H1 (cell line): ENCODE results near the gene ZNF225. TPM values are rescaled to one million over a fixed set of nuclear protein-coding genes. Genes with fewer than 3 reads are reported as not detected.

Experiments
- BACH1 ChIP-seq: IDR thresholded peaks from 2 replicates; pipeline ENCODE4 v1.6.1; 2012; ENCODE audit warnings: low read length, improper control_type of control experiment
- BCL11A ChIP-seq, 2 experiments: IDR thresholded peaks; one replicate each; pipeline ENCODE4 v1.6.1; 2011; ENCODE audit warnings: low read depth in 2 of 2, low read length in 2 of 2, mild to moderate bottlenecking in 2 of 2
- BRCA1 ChIP-seq: IDR thresholded peaks from 2 replicates; pipeline ENCODE4 v1.6.1; 2012; ENCODE audit warnings: low read depth, low read length, improper control_type of control experiment
- CHD1 ChIP-seq: IDR thresholded peaks from 2 replicates; pipeline ENCODE4 v1.6.1; 2012; ENCODE audit warnings: low read depth, low read length, improper control_type of control experiment
- CREB1 ChIP-seq: IDR thresholded peaks from 2 replicates; pipeline ENCODE4 v1.6.1; 2012; ENCODE audit warnings: inconsistent platforms
- CTBP2 ChIP-seq: IDR thresholded peaks from 2 replicates; pipeline ENCODE4 v1.7.0; 2011; ENCODE audit warnings: borderline replicate concordance, mild to moderate bottlenecking, moderate library complexity, mixed read lengths, low read length; ENCODE audit not compliant: insufficient read depth, insufficient read length
- EZH2 ChIP-seq: fragments of 200-600 bp; sonication (generic); IDR thresholded peaks from 2 replicates; pipeline ENCODE4 v1.7.1; 2012; ENCODE audit warnings: low read depth, mild to moderate bottlenecking, moderate library complexity, low read length, inconsistent platforms; ENCODE audit not compliant: severe bottlenecking
- GABPA ChIP-seq: IDR thresholded peaks from 2 replicates; pipeline ENCODE4 v1.6.1; 2011; ENCODE audit warnings: mild to moderate bottlenecking, low read length, moderate library complexity, borderline replicate concordance; ENCODE audit not compliant: insufficient read depth
- KDM4A ChIP-seq: IDR thresholded peaks from one replicate; pipeline ENCODE4 v1.7.1; 2012; ENCODE audit warnings: low read depth, mild to moderate bottlenecking, moderate library complexity, low read length, inconsistent platforms; ENCODE audit not compliant: severe bottlenecking
- NANOG ChIP-seq: IDR thresholded peaks from 2 replicates; pipeline ENCODE4 v1.6.1; 2011; ENCODE audit warnings: low read length, low read depth, mild to moderate bottlenecking, inconsistent platforms; ENCODE audit not compliant: insufficient read depth, poor library complexity, severe bottlenecking
- PHF8 ChIP-seq: fragments of 200-600 bp; sonication (generic); conservative IDR thresholded peaks from 2 replicates; pipeline ENCODE4 v1.7.1; 2012; ENCODE audit warnings: low read depth, mild to moderate bottlenecking, inconsistent platforms, low read length, moderate library complexity
- POLR2A ChIP-seq, 2 experiments: IDR thresholded peaks; 1 replicate in 1 of 2; 2 replicates in 1 of 2; pipeline ENCODE4 v1.6.1; 2011; ENCODE audit warnings: low read depth in 2 of 2, low read length in 2 of 2, mild to moderate bottlenecking in 2 of 2; ENCODE audit errors: control extremely low read depth in 1 of 2
- RFX5 ChIP-seq: IDR thresholded peaks from 2 replicates; pipeline ENCODE4 v1.6.1; 2011; ENCODE audit warnings: low read depth, low read length, improper control_type of control experiment, borderline replicate concordance
- RXRA ChIP-seq: IDR thresholded peaks from 2 replicates; pipeline ENCODE4 v1.6.1; 2011; ENCODE audit warnings: low read depth, mild to moderate bottlenecking, low read length, moderate library complexity; ENCODE audit not compliant: insufficient read depth
- SIX5 ChIP-seq: IDR thresholded peaks from 2 replicates; pipeline ENCODE4 v1.6.1; 2011; ENCODE audit warnings: mild to moderate bottlenecking, low read depth, low read length
- SP1 ChIP-seq: IDR thresholded peaks from 2 replicates; pipeline ENCODE4 v1.6.1; 2011; ENCODE audit warnings: low read depth, low read length
- SRF ChIP-seq: IDR thresholded peaks from 2 replicates; pipeline ENCODE4 v1.6.1; 2011; ENCODE audit warnings: mild to moderate bottlenecking, low read depth, low read length, moderate library complexity
- SUZ12 ChIP-seq: fragments of 200-600 bp; sonication (generic); IDR thresholded peaks from 2 replicates; pipeline ENCODE4 v1.6.1; 2012; ENCODE audit warnings: mild to moderate bottlenecking, inconsistent platforms, low read length, moderate library complexity, mixed read lengths
- TBP ChIP-seq: IDR thresholded peaks from 2 replicates; pipeline ENCODE4 v1.6.1; 2011; ENCODE audit warnings: low read depth, low read length, improper control_type of control experiment
- YY1 ChIP-seq: IDR thresholded peaks from 2 replicates; pipeline ENCODE4 v1.6.1; 2011; ENCODE audit warnings: low read depth, mild to moderate bottlenecking, low read length
- polyA plus RNA-seq, 7 experiments: library from polyadenylated mRNA; depleted of rRNA in 3 of 7; stranded (reverse) in 5 of 7; unstranded in 2 of 7; fragments of >200 nt in 5 of 7; fragments of 200-250 nt in 2 of 7; gene quantifications; 1 replicate in 5 of 7; 2 replicates in 1 of 7; 4 replicates in 1 of 7; pipeline versions ENCODE4 v1.2.1 to v1.2.3, GENCODE V29; 2011 to 2013; ENCODE audit warnings: missing spikeins in 2 of 7, mixed read lengths in 2 of 7
- total RNA-seq: library from RNA; stranded (reverse); fragmentation: NEBNext Ultra II Directional; extraction: Animal tissue kit (Norgen Biotek cat#: 25700); gene quantifications from 2 replicates; pipeline ENCODE4 v1.2.1, GENCODE V29; 2021
- TF ChIP-seq, protein P1 (sequence below): IDR thresholded peaks from 2 replicates; pipeline ENCODE4 v1.6.1; 2012; ENCODE audit warnings: low read length, inconsistent platforms
- TF ChIP-seq, protein P2 (sequence below): IDR thresholded peaks from 2 replicates; pipeline ENCODE4 v1.6.1; 2012; ENCODE audit warnings: inconsistent platforms

ZNF225 gene
- total and polyA plus RNA-seq, 2 of the 8 experiments (the other 6 are each of a cell fraction or from before 2014, with no cell fraction given), result 0.98 to 5.0 TPM

DNA sequence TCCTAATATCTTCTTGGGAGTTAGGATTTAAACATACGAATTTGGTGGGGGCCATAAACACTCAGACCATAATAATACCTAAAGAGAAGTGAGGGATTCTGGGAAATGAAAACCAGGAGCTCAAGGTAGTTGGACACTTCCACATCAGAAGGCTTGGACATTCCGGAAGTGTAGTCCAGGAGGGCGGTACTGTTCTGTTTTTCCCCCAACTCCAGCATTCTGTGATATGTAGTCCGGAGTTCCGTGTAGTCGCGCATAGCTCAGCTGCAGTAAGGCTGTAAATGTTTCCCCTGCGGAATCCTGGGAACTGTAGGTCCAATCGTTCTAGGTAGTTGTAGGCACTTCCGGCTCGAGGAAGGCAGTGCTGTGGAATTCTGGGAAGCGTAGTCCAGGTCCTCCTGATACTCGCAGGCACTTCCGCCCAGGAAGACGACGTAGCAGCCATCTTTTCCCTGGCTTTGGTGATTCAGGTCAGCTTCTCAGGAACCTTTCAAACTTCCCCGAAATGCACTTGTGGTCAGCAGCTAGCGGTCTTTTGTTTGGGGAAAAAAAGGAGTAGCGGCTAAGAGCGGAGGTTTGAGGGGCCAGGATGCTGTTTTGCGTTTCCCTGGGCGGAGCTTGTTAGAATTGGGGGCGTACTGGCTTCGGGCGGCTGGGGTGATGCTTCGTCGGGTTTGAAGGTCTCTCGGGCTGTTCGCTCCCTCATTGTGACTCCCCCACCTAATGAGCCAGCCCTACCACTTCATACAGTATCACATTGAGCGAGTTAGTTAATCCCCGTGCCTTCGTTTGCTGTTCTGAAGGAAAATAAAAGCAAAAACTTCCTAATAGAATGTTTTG is 51.7 kb downstream of the ZNF225 start, which contains the start of gene ZNF226 (continued):
- TF ChIP-seq CHD1, result no peak
- TF ChIP-seq GABPA, result peak; percentile 94
- TF ChIP-seq, protein P1, sequence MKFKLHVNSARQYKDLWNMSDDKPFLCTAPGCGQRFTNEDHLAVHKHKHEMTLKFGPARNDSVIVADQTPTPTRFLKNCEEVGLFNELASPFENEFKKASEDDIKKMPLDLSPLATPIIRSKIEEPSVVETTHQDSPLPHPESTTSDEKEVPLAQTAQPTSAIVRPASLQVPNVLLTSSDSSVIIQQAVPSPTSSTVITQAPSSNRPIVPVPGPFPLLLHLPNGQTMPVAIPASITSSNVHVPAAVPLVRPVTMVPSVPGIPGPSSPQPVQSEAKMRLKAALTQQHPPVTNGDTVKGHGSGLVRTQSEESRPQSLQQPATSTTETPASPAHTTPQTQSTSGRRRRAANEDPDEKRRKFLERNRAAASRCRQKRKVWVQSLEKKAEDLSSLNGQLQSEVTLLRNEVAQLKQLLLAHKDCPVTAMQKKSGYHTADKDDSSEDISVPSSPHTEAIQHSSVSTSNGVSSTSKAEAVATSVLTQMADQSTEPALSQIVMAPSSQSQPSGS, result no peak
- TF ChIP-seq BRCA1, result no peak
- TF ChIP-seq KDM4A, result peak; percentile 83
- TF ChIP-seq POLR2A (IDR thresholded peaks at IDR 0.05; ENCODE audit: control extremely low read depth in 1 of 2, low read depth in 2 of 2, low read length in 2 of 2), result peak; percentile 50 to 90
- no peak for TF ChIP-seq RFX5
- TF ChIP-seq TBP, result peak; percentile 67; the same call in 1 of the 2 replicates
- TF ChIP-seq, protein P2, sequence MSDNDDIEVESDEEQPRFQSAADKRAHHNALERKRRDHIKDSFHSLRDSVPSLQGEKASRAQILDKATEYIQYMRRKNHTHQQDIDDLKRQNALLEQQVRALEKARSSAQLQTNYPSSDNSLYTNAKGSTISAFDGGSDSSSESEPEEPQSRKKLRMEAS, result no peak
- no peak for TF ChIP-seq EZH2
- 0 out of 2 replicates have a peak, but pooled peaks have one; percentile 23 for TF ChIP-seq SP1
- no peak for TF ChIP-seq SRF
- TF ChIP-seq PHF8, result peak; percentile 67; the same call in 1 of the 2 replicates
- TF ChIP-seq NANOG, result no peak
- no peak for TF ChIP-seq SUZ12
- no peak for TF ChIP-seq BACH1
- peak; percentile 91 for TF ChIP-seq SIX5
- peak; percentile 95 for TF ChIP-seq YY1
- no peak for TF ChIP-seq RXRA
- no peak for TF ChIP-seq BCL11A (IDR thresholded peaks at IDR 0.05; ENCODE audit: low read depth in 2 of 2, low read length in 2 of 2)
- no peak for TF ChIP-seq CTBP2
- TF ChIP-seq CREB1, result peak; percentile 61
